ENCODE measurements around the gene ACYP2. TPM values are rescaled to one million over a fixed set of nuclear protein-coding genes. Genes with fewer than 3 reads are reported as not detected.
"Not testable (repeated sequence)": the region's sequence is repeated elsewhere in the genome, so short reads cannot be mapped to it uniquely, and the experiment has no call there.

The ACYP2 gene
- total RNA-seq (2021; fragmentation: NEBNext Ultra II Directional; extraction: Animal tissue kit (Norgen Biotek cat#: 25700)) = 10 to 100 TPM in 3 of 6 experiments, 1 to 10 TPM in 3; 8.6 to 15.8 (median 9.8) TPM
- long read RNA-seq, partial matches to known transcripts = 1 of 3 reads
- long read RNA-seq, other reads (novel, unspliced or antisense) = 0 of 3 reads

DNA sequence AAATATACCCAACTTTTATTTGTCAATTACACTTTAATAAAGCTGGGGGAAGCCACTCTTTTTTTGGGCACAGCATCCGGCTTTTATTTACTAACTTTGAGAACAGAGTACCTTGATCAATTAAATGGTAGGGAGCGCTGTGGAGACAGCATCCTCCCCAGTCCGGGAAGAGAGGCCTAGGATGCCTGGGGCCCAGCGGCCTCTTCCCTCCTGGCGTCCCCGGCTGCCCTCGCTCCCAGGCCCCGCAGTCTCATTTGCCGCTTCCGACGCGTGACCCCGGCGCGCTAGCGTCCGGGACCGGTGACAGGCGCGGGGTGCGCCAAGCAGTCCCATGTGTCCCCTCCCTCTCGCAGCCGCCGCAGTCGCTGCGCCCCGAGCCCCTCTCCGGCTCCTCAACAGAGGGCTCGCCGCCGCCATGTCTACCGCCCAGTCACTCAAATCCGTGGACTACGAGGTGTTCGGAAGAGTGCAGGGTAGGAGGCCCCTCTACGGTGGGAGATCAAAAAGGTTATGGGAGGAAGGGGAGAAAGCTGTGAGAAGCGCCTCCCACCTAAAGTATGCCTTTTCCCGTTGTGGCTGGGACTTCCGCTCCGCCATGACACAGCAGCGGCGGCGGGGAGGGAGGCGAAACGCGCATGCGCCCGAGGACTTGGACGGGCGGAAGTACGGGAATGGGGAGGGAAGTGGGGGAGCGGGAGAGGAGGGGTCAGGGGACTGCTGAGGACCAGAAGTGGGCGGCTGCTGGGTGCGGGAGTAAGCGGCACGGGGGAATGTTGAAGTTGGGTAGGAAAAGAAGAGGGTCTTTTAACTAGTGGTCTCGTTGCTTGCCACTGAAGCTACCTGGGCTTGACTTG, at the start of gene ACYP2:
Gene ACYP2, plus strand, starts transcription at position 332 of the 854 bp plus-strand sequence.
- Mint-ChIP-seq H3K27me3 (ENCODE audit: insufficient read depth) (peaks cover 8% of the 10 kb centered on the region; the same call in 1 of the 2 replicates), H3K9me3 (peaks cover 6% of the 10 kb centered on the region), H3K36me3 (ENCODE audit: low read depth) (peaks cover 18% of the 10 kb centered on the region), H3K27ac (peak within 1 kb of the TSS; percentile 100), H3K4me3 (peak within 1 kb of the TSS; percentile 95), H3K4me1 (ENCODE audit: low read depth) (peaks cover 14% of the 10 kb centered on the region)
- DNase-seq = peak; percentile 87
- peak; percentile 60 for TF ChIP-seq CTCF (IDR thresholded peaks at IDR 0.05)

- H3K27ac Mint-ChIP-seq = peak overlapping the region; percentile 79
Measured at GRCh38 chr2:54065891-54066290, 49.5 kb upstream of the ACYP2 start.

DNA sequence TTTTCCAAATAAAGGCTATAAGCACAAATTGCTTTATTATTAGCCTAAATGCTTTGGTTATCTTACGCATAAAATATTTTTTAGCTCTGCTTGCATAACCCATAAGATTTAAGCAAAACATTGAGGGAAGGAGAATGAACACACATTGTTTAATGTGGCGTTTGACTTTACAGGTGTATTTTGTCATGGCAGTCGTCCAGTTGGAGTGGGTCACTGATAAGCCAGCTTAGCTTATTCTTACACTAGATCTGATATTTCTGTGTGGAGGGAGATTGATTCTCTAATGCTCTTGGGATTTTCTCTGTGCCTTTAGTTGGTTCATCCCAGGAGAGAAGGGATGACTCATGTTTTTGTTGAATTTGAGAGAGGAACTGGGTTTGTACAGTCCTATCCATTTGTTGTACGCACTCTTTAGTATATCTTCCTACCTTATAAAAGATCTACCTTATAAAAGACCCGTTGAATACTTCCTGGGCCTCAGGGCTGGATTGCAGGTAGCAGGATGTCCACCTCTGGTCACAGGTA, 47.5 kb upstream of the ACYP2 start:
- DNase-seq = no peak
- Mint-ChIP-seq H3K9me3 (no peaks in the 10 kb centered on the region), H3K27me3 (ENCODE audit: insufficient read depth) (no peaks in the 10 kb centered on the region; the same call in 1 of the 2 replicates), H3K36me3 (ENCODE audit: low read depth) (0 out of 2 replicates have a peak, but pooled peaks cover 4% of the 10 kb centered on the region), H3K4me3 (no peak overlapping the region), H3K4me1 (ENCODE audit: low read depth) (peaks cover 39% of the 10 kb centered on the region), H3K27ac (0 out of 2 replicates have a peak overlapping the region, but pooled peaks have one; percentile 11)
- TF ChIP-seq CTCF (IDR thresholded peaks at IDR 0.05) = no peak

More at GRCh38 chr2:54065891-54066290, 49.5 kb upstream of the ACYP2 start:
- no peak for DNase-seq
- no peak for TF ChIP-seq CTCF (IDR thresholded peaks at IDR 0.05)
- H3K27me3 Mint-ChIP-seq (ENCODE audit: insufficient read depth) = no peaks in the 10 kb centered on the region
- peaks cover 55% of the 10 kb centered on the region for H3K4me1 Mint-ChIP-seq (ENCODE audit: low read depth)
- H3K36me3 Mint-ChIP-seq (ENCODE audit: low read depth) = 0 out of 2 replicates have a peak, but pooled peaks cover 4% of the 10 kb centered on the region
- peak overlapping the region; percentile 63 for H3K4me3 Mint-ChIP-seq
- no peaks in the 10 kb centered on the region for H3K9me3 Mint-ChIP-seq

- H3K4me1 Mint-ChIP-seq (ENCODE audit: low read depth) = peaks cover 36% of the 10 kb centered on the region
- H3K27ac Mint-ChIP-seq; DNase-seq; H3K27me3 Mint-ChIP-seq (ENCODE audit: insufficient read depth); H3K9me3 Mint-ChIP-seq; H3K4me3 Mint-ChIP-seq: not testable (repeated sequence)
- peaks cover 13% of the 10 kb centered on the region; the same call in 1 of the 2 replicates for H3K36me3 Mint-ChIP-seq (ENCODE audit: low read depth)
Measured at GRCh38 chr2:54072483-54072882, 42.9 kb upstream of the ACYP2 start.

DNA sequence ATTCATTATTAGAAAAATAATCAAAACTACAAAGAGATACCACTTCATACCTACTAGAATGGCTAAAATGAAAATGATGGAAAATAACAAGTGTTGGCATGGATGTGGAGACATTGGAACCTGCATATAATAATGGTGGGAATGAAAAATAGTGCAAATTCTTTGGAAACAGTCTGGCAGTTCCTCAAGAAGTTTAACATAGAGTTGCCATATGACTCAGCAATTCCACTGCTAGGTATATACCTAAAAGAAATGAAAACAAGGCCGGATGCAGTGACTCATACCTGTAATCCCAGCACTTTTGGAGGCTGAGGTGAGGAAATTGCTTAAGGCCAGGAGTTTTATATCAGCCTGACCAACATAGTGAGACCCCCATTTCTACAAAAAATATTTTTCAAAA, 41.6 kb upstream of the ACYP2 start:
- H3K27me3 Mint-ChIP-seq (ENCODE audit: insufficient read depth) = no peaks in the 10 kb centered on the region; the same call in 1 of the 2 replicates
- TF ChIP-seq CTCF (IDR thresholded peaks at IDR 0.05) = no peak
- peak; percentile 74 for DNase-seq
- H3K36me3 Mint-ChIP-seq (ENCODE audit: low read depth) = peaks cover 13% of the 10 kb centered on the region; the same call in 1 of the 2 replicates
- H3K27ac Mint-ChIP-seq = peak overlapping the region; percentile 68
- H3K4me3 Mint-ChIP-seq = peak overlapping the region; percentile 13; the same call in 1 of the 2 replicates
- H3K9me3 Mint-ChIP-seq = no peaks in the 10 kb centered on the region; the same call in 1 of the 2 replicates
- peaks cover 26% of the 10 kb centered on the region for H3K4me1 Mint-ChIP-seq (ENCODE audit: low read depth)

Measured in HFFc6 (cell line).